B cell (primary cell): ENCODE results near the gene KCNT2.

Experiments used
- CTCF ChIP-seq: fragments of 200-600 bp; IDR thresholded peaks from one replicate; pipeline ENCODE4 v1.8.0; 2022; ENCODE audit warnings: antibody characterized with exemption, mild to moderate bottlenecking
- EZH2 ChIP-seq: IDR thresholded peaks from 2 replicates; pipeline ENCODE4 v1.6.1; 2012; ENCODE audit warnings: borderline replicate concordance, low read depth, mild to moderate bottlenecking, moderate library complexity, low read length; ENCODE audit not compliant: insufficient read depth, poor library complexity, severe bottlenecking

GRCh38 chr1:196438329-196438728 lies 169.9 kb downstream of the KCNT2 start:
- no peak for TF ChIP-seq CTCF
- no peak for TF ChIP-seq EZH2
